ENCODE data around the gene RARRES2. TPM values are rescaled to one million over a fixed set of nuclear protein-coding genes. Genes with fewer than 3 reads are reported as not detected.

The RARRES2 gene
- total RNA-seq, 2 donors from 2014 or later = 245 to 400 TPM

DNA sequence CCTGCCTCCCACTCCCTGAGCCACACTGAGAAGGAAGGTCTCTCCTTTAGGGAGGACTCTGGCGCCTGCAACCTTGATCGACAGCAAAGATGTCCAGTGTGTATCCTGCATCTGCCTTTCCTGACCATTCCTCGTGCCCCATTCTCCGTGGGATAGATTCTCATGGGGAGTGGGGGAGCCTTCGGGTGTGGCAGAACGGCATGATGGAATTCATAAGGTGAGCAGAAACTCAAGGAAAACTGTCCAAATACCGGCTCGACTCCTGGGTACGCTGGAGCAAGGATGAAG lies 636 bp upstream of the RARRES2 start:
- no peaks in the 10 kb centered on the region for H3K27me3 ChIP-seq
- DNase-seq (no peak), ATAC-seq (no peak)
- no peaks in the 10 kb centered on the region for H3K9me3 ChIP-seq
- H3K27ac ChIP-seq = peak overlapping the region; percentile 39 to 85 (median 62)
- H3K4me1 ChIP-seq = peaks cover 43% of the 10 kb centered on the region
- intact Hi-C loops (cut with DNase I) = no loop called here
- 87 to 91% methylated on average over 9 of the region's 9 CpGs for WGBS, 2 donors
- H3K36me3 ChIP-seq (replicated peaks in 1 of 2; ENCODE audit: insufficient read depth in 1 of 2, low read depth in 2 of 2) = no peaks in the 10 kb centered on the region
- TF ChIP-seq, protein P1, sequence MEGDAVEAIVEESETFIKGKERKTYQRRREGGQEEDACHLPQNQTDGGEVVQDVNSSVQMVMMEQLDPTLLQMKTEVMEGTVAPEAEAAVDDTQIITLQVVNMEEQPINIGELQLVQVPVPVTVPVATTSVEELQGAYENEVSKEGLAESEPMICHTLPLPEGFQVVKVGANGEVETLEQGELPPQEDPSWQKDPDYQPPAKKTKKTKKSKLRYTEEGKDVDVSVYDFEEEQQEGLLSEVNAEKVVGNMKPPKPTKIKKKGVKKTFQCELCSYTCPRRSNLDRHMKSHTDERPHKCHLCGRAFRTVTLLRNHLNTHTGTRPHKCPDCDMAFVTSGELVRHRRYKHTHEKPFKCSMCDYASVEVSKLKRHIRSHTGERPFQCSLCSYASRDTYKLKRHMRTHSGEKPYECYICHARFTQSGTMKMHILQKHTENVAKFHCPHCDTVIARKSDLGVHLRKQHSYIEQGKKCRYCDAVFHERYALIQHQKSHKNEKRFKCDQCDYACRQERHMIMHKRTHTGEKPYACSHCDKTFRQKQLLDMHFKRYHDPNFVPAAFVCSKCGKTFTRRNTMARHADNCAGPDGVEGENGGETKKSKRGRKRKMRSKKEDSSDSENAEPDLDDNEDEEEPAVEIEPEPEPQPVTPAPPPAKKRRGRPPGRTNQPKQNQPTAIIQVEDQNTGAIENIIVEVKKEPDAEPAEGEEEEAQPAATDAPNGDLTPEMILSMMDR (IDR thresholded peaks at IDR 0.05) = no peak
- no peak for TF ChIP-seq POLR2A (IDR thresholded peaks at IDR 0.05)
- H3K4me3 ChIP-seq = no peak overlapping the region

DNA sequence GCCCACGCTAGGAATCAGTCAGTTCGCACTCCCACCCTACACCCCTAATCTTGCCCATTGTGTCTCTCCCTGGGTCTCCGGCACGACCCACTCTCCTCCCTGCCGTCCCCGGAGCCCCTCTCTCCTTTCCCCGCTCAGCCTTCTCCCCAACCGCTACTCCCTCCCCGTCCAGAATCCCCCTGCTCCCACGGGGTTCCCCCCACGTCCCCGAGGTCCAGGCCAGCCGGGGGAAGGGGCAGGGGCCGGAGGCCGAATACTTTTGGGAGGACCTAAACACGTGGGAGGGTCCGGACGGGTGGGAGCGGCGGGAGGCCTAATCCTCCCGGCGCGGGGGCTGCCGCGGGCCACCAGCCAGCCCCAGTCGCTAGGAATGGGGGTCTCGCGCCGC lies 560 bp downstream of the RARRES2 start:
- H3K36me3 ChIP-seq (replicated peaks in 1 of 2; ENCODE audit: insufficient read depth in 1 of 2, low read depth in 2 of 2) = no peaks in the 10 kb centered on the region
- DNase-seq = no peak
- ATAC-seq = no peak
- no peaks in the 10 kb centered on the region for H3K9me3 ChIP-seq
- H3K27me3 ChIP-seq = no peaks in the 10 kb centered on the region
- peaks cover 55% of the 10 kb centered on the region for H3K4me1 ChIP-seq
- H3K4me3 ChIP-seq = peak overlapping the region; percentile 19 to 34
- WGBS, 2 donors = 37 to 42% methylated on average over 20 to 28 of the region's 29 CpGs
- TF ChIP-seq, protein P1 (IDR thresholded peaks at IDR 0.05) = no peak
- no peak for TF ChIP-seq POLR2A (IDR thresholded peaks at IDR 0.05)
- intact Hi-C loops (cut with DNase I) = no loop called here
- peak overlapping the region; percentile 78 to 85 (median 82) for H3K27ac ChIP-seq

DNA sequence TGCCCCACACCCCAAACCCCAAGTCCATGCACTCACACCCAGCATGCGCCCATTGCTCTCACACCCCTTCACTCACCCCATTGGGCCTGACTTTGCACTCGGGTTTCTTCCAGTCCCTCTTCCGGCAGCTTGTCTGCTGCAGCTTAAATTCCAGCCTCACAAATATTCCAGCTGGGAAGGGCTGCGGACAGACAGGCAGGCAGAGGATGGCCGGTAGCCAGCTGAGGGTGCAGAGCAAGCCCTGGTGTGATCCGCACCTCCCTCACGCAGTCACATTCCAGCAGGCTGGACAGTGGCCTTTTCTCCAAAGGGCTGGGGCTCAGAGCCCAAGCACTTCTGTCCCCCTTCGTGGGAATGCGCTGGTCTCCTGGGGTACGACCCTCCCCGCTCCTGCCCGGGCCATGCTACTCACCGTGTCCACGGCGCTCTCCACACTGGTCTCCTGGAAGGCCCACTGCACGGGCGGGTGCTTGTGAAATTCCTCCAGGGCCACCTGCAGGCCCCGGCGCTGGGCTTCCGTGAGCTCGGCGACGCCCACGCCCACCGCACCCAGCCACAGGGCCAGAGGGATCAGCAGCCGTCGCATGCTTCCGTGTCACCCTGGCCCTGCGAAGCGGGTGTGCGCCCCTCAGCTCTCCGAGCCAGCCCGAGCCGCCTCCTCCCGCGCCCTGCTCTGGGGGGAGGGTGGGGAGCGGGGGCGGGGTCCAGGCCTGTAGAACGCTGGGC lies 1.2 kb downstream of the RARRES2 start:
- H3K4me1 ChIP-seq = peaks cover 62% of the 10 kb centered on the region
- intact Hi-C loops (cut with DNase I) = no loop called here

DNA sequence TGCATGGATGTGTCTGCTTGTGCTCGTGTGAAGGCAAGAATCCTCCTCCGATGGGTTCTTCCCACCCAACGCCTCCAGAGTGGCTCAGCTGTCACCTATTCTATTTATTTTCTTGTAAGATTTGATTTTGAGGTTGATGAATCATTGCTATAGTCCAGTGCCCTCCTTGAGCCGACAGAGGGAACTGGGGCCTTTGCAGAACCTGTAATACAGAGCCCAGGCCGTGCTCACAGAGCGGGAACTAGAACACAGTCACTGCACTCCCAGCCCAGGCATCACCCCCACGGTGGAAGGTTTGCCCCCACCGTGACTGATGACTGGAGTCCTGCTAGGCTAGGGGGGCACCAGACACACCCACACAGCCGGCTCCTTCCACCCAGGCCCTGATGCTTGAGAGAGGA lies 2.0 kb downstream of the RARRES2 start:
- DNase-seq (no peak), ATAC-seq (no peak)
- peak overlapping the region; percentile 78 to 85 (median 82) for H3K27ac ChIP-seq
- H3K27me3 ChIP-seq = no peaks in the 10 kb centered on the region
- peaks cover 70% of the 10 kb centered on the region for H3K4me1 ChIP-seq
- H3K36me3 ChIP-seq (replicated peaks in 1 of 2; ENCODE audit: insufficient read depth in 1 of 2, low read depth in 2 of 2) = no peaks in the 10 kb centered on the region
- TF ChIP-seq POLR2A (IDR thresholded peaks at IDR 0.05) = no peak
- TF ChIP-seq, protein P1 (IDR thresholded peaks at IDR 0.05) = no peak
- 44 to 49% methylated on average over 8 to 9 of the region's 9 CpGs for WGBS, 2 donors
- H3K4me3 ChIP-seq = no peak overlapping the region
- H3K9me3 ChIP-seq = no peaks in the 10 kb centered on the region
- intact Hi-C loops (cut with DNase I) = no loop called here

More for the DNA sequence above, 1.2 kb downstream of the RARRES2 start:
- DNase-seq = peak; percentile 64 to 80 (median 72)
- H3K36me3 ChIP-seq (replicated peaks in 1 of 2; ENCODE audit: insufficient read depth in 1 of 2, low read depth in 2 of 2) = no peaks in the 10 kb centered on the region
- no peaks in the 10 kb centered on the region for H3K27me3 ChIP-seq
- H3K4me3 ChIP-seq = peak overlapping the region; percentile 8 to 19
- 2 to 23% methylated on average over 16 to 34 of the region's 39 CpGs for WGBS, 2 donors
- H3K9me3 ChIP-seq = no peaks in the 10 kb centered on the region
- H3K27ac ChIP-seq = peak overlapping the region; percentile 78 to 85 (median 82)
- ATAC-seq = peak; percentile 25
- TF ChIP-seq, protein P1 (IDR thresholded peaks at IDR 0.05) = peak in 2 of 7 experiments; percentile 13 to 15
- TF ChIP-seq POLR2A (IDR thresholded peaks at IDR 0.05) = peak in 2 of 3 donors; percentile 16 to 29
